SK-N-MC (cell line): ENCODE results near the gene KMT5C.

ENCODE experiments used
- DNase-seq: peaks from one replicate; pipeline ENCODE4 v3.0.0-alpha.2; 2011; ENCODE audit warnings: low read depth, low spot score
- H3K27ac ChIP-seq: fragments of 200-600 bp; sonication (generic); 2 replicates; pipeline ENCODE4 v1.5.1; 2016; ENCODE audit warnings: mixed run types
- H3K36me3 ChIP-seq: fragments of 200-600 bp; sonication (generic); 2 replicates; pipeline ENCODE4 v1.6.1; 2017; ENCODE audit warnings: antibody characterized with exemption, low read length, mixed read lengths; ENCODE audit not compliant: insufficient read depth
- H3K4me3 ChIP-seq: fragments of 200-600 bp; sonication (generic); 2 replicates; pipeline ENCODE4 v1.5.1; 2016
- H3K9ac ChIP-seq: fragments of 200-600 bp; sonication (generic); 2 replicates; pipeline ENCODE4 v1.8.0; 2017; ENCODE audit warnings: mixed run types, mixed read lengths; ENCODE audit not compliant: insufficient read length
- H3K9me3 ChIP-seq: fragments of 200-600 bp; sonication (generic); 2 replicates; pipeline ENCODE4 v1.6.1; 2017; ENCODE audit warnings: low read depth, mild to moderate bottlenecking, antibody characterized with exemption, low read length, moderate library complexity, mixed read lengths
- EZH2 ChIP-seq: fragments of 200-600 bp; sonication (generic); IDR thresholded peaks from one replicate; pipeline ENCODE4 v1.6.1; 2017; ENCODE audit warnings: antibody characterized with exemption
- FOXP2 ChIP-seq: optimal IDR thresholded peaks from 2 replicates; pipeline ENCODE3; 2011; ENCODE audit warnings: mild to moderate bottlenecking, moderate library complexity; ENCODE audit not compliant: insufficient read depth; ENCODE audit errors: extremely low read length, control extremely low read depth
- POLR2AphosphoS5 ChIP-seq: IDR thresholded peaks from 2 replicates; pipeline ENCODE4 v1.6.1; 2012; ENCODE audit warnings: mild to moderate bottlenecking, low read depth, low read length, borderline replicate concordance

Gene KMT5C

GRCh38 chr19:55383279-55384130 is 43.8 kb downstream of the KMT5C start:
- Histone ChIP-seq H3K27ac (no peak overlapping the region), H3K36me3 (peaks cover 22% of the 10 kb centered on the region), H3K9ac (no peak overlapping the region), H3K9me3 (no peaks in the 10 kb centered on the region), H3K4me3 (no peak overlapping the region)
- DNase-seq, result no peak
- TF ChIP-seq EZH2 (no peak), FOXP2 (no peak), POLR2AphosphoS5 (no peak)

GRCh38 chr19:55384131-55384919 is 44.6 kb downstream of the KMT5C start, which contains the start of gene TMEM238:
TMEM238 (minus strand) TSS chr19:55384292; CDS start chr19:55384259, 33 bp downstream.
- Histone ChIP-seq H3K4me3 (peak within 1 kb of the TSS; percentile 91), H3K9me3 (no peaks in the 10 kb centered on the region), H3K36me3 (peaks cover 30% of the 10 kb centered on the region), H3K9ac (peak within 1 kb of the TSS; percentile 91), H3K27ac (peak within 1 kb of the TSS; percentile 94)
- no peak for DNase-seq
- TF ChIP-seq EZH2 (no peak), FOXP2 (no peak), POLR2AphosphoS5 (no peak)

- peaks cover 38% of the 10 kb centered on the region for H3K36me3 ChIP-seq
- H3K9ac ChIP-seq, result peak overlapping the region; percentile 91
- H3K4me3 ChIP-seq, result peak overlapping the region; percentile 91
- peak; percentile 89 for DNase-seq
- no peaks in the 10 kb centered on the region for H3K9me3 ChIP-seq
- peak overlapping the region; percentile 94 for H3K27ac ChIP-seq
- TF ChIP-seq FOXP2 (no peak), POLR2AphosphoS5 (no peak), EZH2 (no peak)
Measured at GRCh38 chr19:55384920-55385723, 45.4 kb downstream of the KMT5C start.

GRCh38 chr19:55385724-55386492 is 46.2 kb downstream of the KMT5C start, which contains the start of gene RPL28:
RPL28 (plus strand) TSS chr19:55385932; CDS start chr19:55386358, 426 bp downstream.
- Histone ChIP-seq H3K9me3 (no peaks in the 10 kb centered on the region), H3K9ac (peak within 1 kb of the TSS; percentile 97), H3K27ac (peak within 1 kb of the TSS; percentile 94), H3K4me3 (peak within 1 kb of the TSS; percentile 91), H3K36me3 (peaks cover 42% of the 10 kb centered on the region)
- TF ChIP-seq POLR2AphosphoS5 (peak; percentile 100), EZH2 (no peak)
- peak; percentile 91 for DNase-seq

- Histone ChIP-seq H3K9me3 (no peaks in the 10 kb centered on the region), H3K27ac (no peak overlapping the region), H3K36me3 (peaks cover 42% of the 10 kb centered on the region), H3K9ac (peak overlapping the region; percentile 97), H3K4me3 (peak overlapping the region; percentile 91)
- TF ChIP-seq EZH2, result no peak
- no peak for TF ChIP-seq POLR2AphosphoS5
- no peak for TF ChIP-seq FOXP2
- no peak for DNase-seq
Measured at GRCh38 chr19:55386493-55386971, 46.9 kb downstream of the KMT5C start.

GRCh38 chr19:55387736-55388497 is 48.2 kb downstream of the KMT5C start:
- no peak for DNase-seq
- H3K9ac ChIP-seq, result peak overlapping the region; percentile 97
- no peaks in the 10 kb centered on the region for H3K9me3 ChIP-seq
- H3K27ac ChIP-seq, result 0 out of 2 replicates have a peak overlapping the region, but pooled peaks have one; percentile 19
- TF ChIP-seq EZH2, result no peak
- TF ChIP-seq POLR2AphosphoS5, result no peak
- no peak for TF ChIP-seq FOXP2
- H3K4me3 ChIP-seq, result peak overlapping the region; percentile 91
- H3K36me3 ChIP-seq, result peaks cover 42% of the 10 kb centered on the region
